ENCODE measurements around the gene STARD10. TPM values are rescaled to one million over a fixed set of nuclear protein-coding genes. Genes with fewer than 3 reads are reported as not detected.

The STARD10 gene
- total and polyA plus RNA-seq, 2 of the 8 experiments (the other 6 are each of a cell fraction or from before 2014, with no cell fraction given), result 23.7 to 35.7 TPM

GRCh38 chr11:72725724-72726028 is 68.2 kb downstream of the STARD10 start:
- H3K79me1 ChIP-seq (ENCODE audit: low read depth, low read length), result peaks cover 8% of the 10 kb centered on the region; the same call in 1 of the 2 replicates
- H2BK12ac ChIP-seq (ENCODE audit: low read depth, low read length), result no peak overlapping the region
- no peak overlapping the region for H3K4me3 ChIP-seq (ENCODE audit: extremely low read depth in 1 of 4, insufficient read depth in 2 of 4, low read depth in 3 of 4, low read length in 4 of 4)
- H3K4ac ChIP-seq (replicated peaks; ENCODE audit: insufficient read length, low read depth, low read length), result no peak overlapping the region
- H3K9ac ChIP-seq (replicated peaks in 1 of 4; ENCODE audit: extremely low read depth in 1 of 4, low read depth in 3 of 4, low read length in 3 of 4), result no peak overlapping the region
- 86% methylated on average over 4 of the region's 4 CpGs; no CpG with 5 or more reads in 1 of the 2 experiments for WGBS, 2 experiments (ENCODE audit: extremely low coverage in 1 of 2, insufficient coverage in 1 of 2, insufficient read length in 1 of 2, insufficient replicate concordance in 2 of 2, low coverage in 1 of 2, low lambda C conversion rate in 2 of 2, missing lambda C conversion rate in 1 of 2)
- H3K36me3 ChIP-seq (ENCODE audit: control insufficient read depth in 2 of 4, insufficient read depth in 4 of 4, low read length in 3 of 4), result peaks cover 0 to 9% (median 0%) of the 10 kb centered on the region in 4 experiments; a peak in 4 of 8 replicates
- H2BK15ac ChIP-seq (ENCODE audit: low read length), result no peak overlapping the region
- DNase-seq (ENCODE audit: low read depth in 1 of 2, low spot score in 2 of 2), result no peak
- H2BK120ac ChIP-seq (replicated peaks; ENCODE audit: low read depth, low read length), result no peak overlapping the region
- H4K8ac ChIP-seq (ENCODE audit: extremely low read depth, insufficient read depth, low read length), result no peak overlapping the region
- no peaks in the 10 kb centered on the region for H3K9me3 ChIP-seq (ENCODE audit: insufficient read depth in 2 of 2, low read depth in 1 of 2, low read length in 1 of 2)
- no peak overlapping the region for H2AK5ac ChIP-seq (ENCODE audit: low read depth, low read length)
- H3K18ac ChIP-seq (ENCODE audit: extremely low read depth, low read length), result no peak overlapping the region
- no peak overlapping the region for H2BK20ac ChIP-seq (ENCODE audit: low read length)
- no peak overlapping the region for H3K4me2 ChIP-seq (ENCODE audit: insufficient read depth in 1 of 2, low read depth in 2 of 2, low read length in 2 of 2)
- ChIA-PET POLR2A (ENCODE audit: partially characterized antibody) (interaction anchor here (0.9 to 1.8 kb wide), 5 partner anchors 9 to 100 kb away, joined by 3 to 7 read pairs (median 3); no protein-coding TSS in a partner anchor), CTCF (ENCODE audit: partially characterized antibody) (interaction anchor here (0.6 to 7.5 kb wide), 56 partner anchors 8 to 1530 kb away, joined by 3 to 105 read pairs (median 4); partner anchors contain the start of genes ATG16L2 and STARD10)
- no peak overlapping the region for H4K91ac ChIP-seq (replicated peaks; ENCODE audit: insufficient read length, low read length)
- H3K4me1 ChIP-seq (replicated peaks in 1 of 4; ENCODE audit: control insufficient read depth in 3 of 4, insufficient read depth in 4 of 4, low read length in 3 of 4), result peaks cover 0 to 9% (median 5%) of the 10 kb centered on the region in 4 experiments; a peak in 3 of 7 replicates
- no peak overlapping the region for H2AFZ ChIP-seq (ENCODE audit: low read length)
- FAIRE-seq, result no peak
- H3K56ac ChIP-seq (replicated peaks; ENCODE audit: insufficient read length, low read depth, low read length), result no peak overlapping the region
- no peaks in the 10 kb centered on the region for H3K27me3 ChIP-seq (replicated peaks in 1 of 4; ENCODE audit: control insufficient read depth in 3 of 4, extremely low read depth in 1 of 4, insufficient read depth in 3 of 4, low read length in 3 of 4)
- H3K14ac ChIP-seq (ENCODE audit: insufficient read length), result no peak overlapping the region
- peaks cover 0 to 36% of the 10 kb centered on the region in 2 experiments; a peak in 2 of 4 replicates for H3K79me2 ChIP-seq (ENCODE audit: control insufficient read depth in 1 of 2, insufficient read depth in 2 of 2, low read length in 2 of 2)
- H2BK5ac ChIP-seq (ENCODE audit: low read depth, low read length), result no peak overlapping the region
- no peaks in the 10 kb centered on the region for H3K23me2 ChIP-seq (ENCODE audit: low read depth, low read length)
- peaks cover 10 to 14% of the 10 kb centered on the region in 2 experiments for H4K20me1 ChIP-seq (replicated peaks in 1 of 2; ENCODE audit: control insufficient read depth in 1 of 2, insufficient read depth in 2 of 2, low read length in 2 of 2)
- no peak overlapping the region for H3K23ac ChIP-seq (ENCODE audit: insufficient read length)
- H3K27ac ChIP-seq (ENCODE audit: low read depth, low read length), result no peak overlapping the region
- TF ChIP-seq GABPA (IDR thresholded peaks at IDR 0.05; ENCODE audit: borderline replicate concordance, insufficient read depth, low read length) (no peak), SUZ12 (IDR thresholded peaks at IDR 0.05; ENCODE audit: low read length) (no peak), ASH2L (IDR thresholded peaks at IDR 0.05; ENCODE audit: low read length) (no peak), NANOG (IDR thresholded peaks at IDR 0.05; ENCODE audit: insufficient read depth, low read depth, low read length, poor library complexity, severe bottlenecking) (no peak), TAF1 (IDR thresholded peaks at IDR 0.05; ENCODE audit: low read depth, low read length) (no peak), BACH1 (IDR thresholded peaks at IDR 0.05; ENCODE audit: low read length) (no peak), POLR2AphosphoS5 (IDR thresholded peaks at IDR 0.05; ENCODE audit: low read depth, low read length) (no peak), TEAD4 (IDR thresholded peaks at IDR 0.05; ENCODE audit: low read depth, low read length) (no peak)
- TF ChIP-seq, protein P1, sequence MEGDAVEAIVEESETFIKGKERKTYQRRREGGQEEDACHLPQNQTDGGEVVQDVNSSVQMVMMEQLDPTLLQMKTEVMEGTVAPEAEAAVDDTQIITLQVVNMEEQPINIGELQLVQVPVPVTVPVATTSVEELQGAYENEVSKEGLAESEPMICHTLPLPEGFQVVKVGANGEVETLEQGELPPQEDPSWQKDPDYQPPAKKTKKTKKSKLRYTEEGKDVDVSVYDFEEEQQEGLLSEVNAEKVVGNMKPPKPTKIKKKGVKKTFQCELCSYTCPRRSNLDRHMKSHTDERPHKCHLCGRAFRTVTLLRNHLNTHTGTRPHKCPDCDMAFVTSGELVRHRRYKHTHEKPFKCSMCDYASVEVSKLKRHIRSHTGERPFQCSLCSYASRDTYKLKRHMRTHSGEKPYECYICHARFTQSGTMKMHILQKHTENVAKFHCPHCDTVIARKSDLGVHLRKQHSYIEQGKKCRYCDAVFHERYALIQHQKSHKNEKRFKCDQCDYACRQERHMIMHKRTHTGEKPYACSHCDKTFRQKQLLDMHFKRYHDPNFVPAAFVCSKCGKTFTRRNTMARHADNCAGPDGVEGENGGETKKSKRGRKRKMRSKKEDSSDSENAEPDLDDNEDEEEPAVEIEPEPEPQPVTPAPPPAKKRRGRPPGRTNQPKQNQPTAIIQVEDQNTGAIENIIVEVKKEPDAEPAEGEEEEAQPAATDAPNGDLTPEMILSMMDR (IDR thresholded peaks at IDR 0.05; ENCODE audit: control extremely low read depth in 1 of 3, insufficient read depth in 1 of 3, low read depth in 1 of 3, low read length in 3 of 3), result no peak
- H4K5ac ChIP-seq (ENCODE audit: insufficient read length, low read depth, low read length), result no peak overlapping the region

All from H1 (cell line).